Measurements from ENCODE around the gene INCENP. TPM values are rescaled to one million over a fixed set of nuclear protein-coding genes. Genes with fewer than 3 reads are reported as not detected.

Gene INCENP
- total RNA-seq, 1 donor, result 47.5 TPM

- DNase-seq (ENCODE audit: low read depth), result no peak
- H3K4me3 ChIP-seq (ENCODE audit: low read depth, low read length), result no peak overlapping the region
- TF ChIP-seq CTCF (IDR thresholded peaks at IDR 0.05; ENCODE audit: insufficient read depth, low read length), result no peak
These were observed 13.6 kb downstream of the INCENP start for GRCh38 chr11:62137276-62137861.

DNA sequence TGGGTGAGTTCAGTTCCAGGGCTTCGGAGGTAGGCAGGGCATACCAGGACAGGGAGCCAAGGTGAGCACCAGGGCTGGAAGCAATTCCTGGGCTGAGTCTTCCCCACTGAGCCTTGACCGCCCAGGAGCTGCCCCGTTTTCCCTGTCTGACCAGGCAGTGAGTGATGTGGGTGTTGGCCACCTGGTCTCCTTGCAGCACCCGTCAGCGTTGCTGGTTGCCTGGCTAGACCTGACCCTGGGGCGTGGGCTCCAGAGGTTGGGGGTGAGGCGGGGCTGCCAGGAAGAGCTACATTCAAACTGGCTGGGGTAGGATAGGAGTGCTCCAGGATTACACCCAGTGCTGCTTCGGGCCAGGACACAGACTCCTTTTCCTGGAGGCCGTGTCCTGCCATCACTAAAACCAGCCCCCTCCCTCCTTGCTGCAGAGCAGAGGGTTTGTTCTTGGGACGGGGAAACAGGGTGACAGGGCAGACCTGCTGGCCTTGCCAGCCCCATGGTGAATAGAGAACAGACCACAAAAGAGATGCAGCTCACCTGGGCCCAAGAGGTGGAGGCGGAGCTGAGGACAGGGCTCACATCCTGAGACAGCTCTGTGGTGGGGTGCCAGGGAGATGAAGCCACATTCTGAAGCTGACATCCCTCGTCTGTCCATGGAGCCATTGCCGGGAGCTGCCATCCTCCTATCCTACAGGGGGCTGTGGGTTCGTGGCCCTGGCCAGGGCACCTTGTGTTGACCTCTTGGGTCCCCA is 14.2 kb downstream of the INCENP start:
- no peak for DNase-seq (ENCODE audit: low read depth)
- no peak overlapping the region for H3K4me3 ChIP-seq (ENCODE audit: low read depth, low read length)
- no peak for TF ChIP-seq CTCF (IDR thresholded peaks at IDR 0.05; ENCODE audit: insufficient read depth, low read length)

- no peak for DNase-seq (ENCODE audit: low read depth)
- no peak for TF ChIP-seq CTCF (IDR thresholded peaks at IDR 0.05; ENCODE audit: insufficient read depth, low read length)
- H3K4me3 ChIP-seq (ENCODE audit: low read depth, low read length), result no peak overlapping the region
These were observed 15.0 kb downstream of the INCENP start for GRCh38 chr11:62138630-62139425.

- no peak for TF ChIP-seq CTCF (IDR thresholded peaks at IDR 0.05; ENCODE audit: insufficient read depth, low read length)
- DNase-seq (ENCODE audit: low read depth), result no peak
- no peak overlapping the region for H3K4me3 ChIP-seq (ENCODE audit: low read depth, low read length)
These were observed 15.9 kb downstream of the INCENP start for GRCh38 chr11:62139526-62140303.

- no peak for DNase-seq (ENCODE audit: low read depth)
- H3K4me3 ChIP-seq (ENCODE audit: low read depth, low read length), result no peak overlapping the region
- no peak for TF ChIP-seq CTCF (IDR thresholded peaks at IDR 0.05; ENCODE audit: insufficient read depth, low read length)
These were observed 16.7 kb downstream of the INCENP start for GRCh38 chr11:62140304-62141110.
